Chondrocyte (in vitro differentiated cells): ENCODE data around the gene PPFIBP1. TPM values are rescaled to one million over a fixed set of nuclear protein-coding genes. Genes with fewer than 3 reads are reported as not detected.

ENCODE experiments used
- DNase-seq: peaks from one replicate; pipeline ENCODE4 v3.0.0; 2021; ENCODE audit warnings: mixed read lengths, low spot score
- H3K27ac Mint-ChIP-seq: one replicate; pipeline ENCODE4 v1.8.0; 2021; ENCODE audit warnings: mild to moderate bottlenecking, moderate library complexity, mixed read lengths; ENCODE audit not compliant: unreplicated experiment
- H3K27me3 Mint-ChIP-seq: 2 replicates; pipeline ENCODE4 v1.8.0; 2021; ENCODE audit warnings: low read depth, mixed read lengths
- H3K36me3 Mint-ChIP-seq: 2 replicates; pipeline ENCODE4 v1.8.0; 2021; ENCODE audit warnings: low read depth, mixed read lengths
- H3K4me1 Mint-ChIP-seq: 2 replicates; pipeline ENCODE4 v1.8.0; 2021; ENCODE audit warnings: low read depth, mild to moderate bottlenecking, mixed read lengths
- H3K4me3 Mint-ChIP-seq: one replicate; pipeline ENCODE4 v1.8.0; 2021; ENCODE audit warnings: mild to moderate bottlenecking, moderate library complexity, mixed read lengths; ENCODE audit not compliant: unreplicated experiment
- H3K9me3 Mint-ChIP-seq: 2 replicates; pipeline ENCODE4 v1.8.0; 2021; ENCODE audit warnings: low read depth, mixed read lengths
- total RNA-seq: library from RNA; stranded (reverse); gene quantifications from 3 replicates; pipeline ENCODE4 v1.2.1, GENCODE V29; 2021
- TF ChIP-seq, protein P1 (sequence below): fragments of 200-600 bp; sonication (generic); IDR thresholded peaks from 2 replicates; pipeline ENCODE4 v1.5.0; 2021; ENCODE audit warnings: antibody characterized with exemption, mild to moderate bottlenecking, moderate library complexity

PPFIBP1 gene
- total RNA-seq, 1 donor from 2014 or later, result 85.0 TPM

GRCh38 chr12:27689558-27690180, 165.7 kb downstream of the PPFIBP1 start:
- no peaks in the 10 kb centered on the region for H3K27me3 Mint-ChIP-seq

DNA sequence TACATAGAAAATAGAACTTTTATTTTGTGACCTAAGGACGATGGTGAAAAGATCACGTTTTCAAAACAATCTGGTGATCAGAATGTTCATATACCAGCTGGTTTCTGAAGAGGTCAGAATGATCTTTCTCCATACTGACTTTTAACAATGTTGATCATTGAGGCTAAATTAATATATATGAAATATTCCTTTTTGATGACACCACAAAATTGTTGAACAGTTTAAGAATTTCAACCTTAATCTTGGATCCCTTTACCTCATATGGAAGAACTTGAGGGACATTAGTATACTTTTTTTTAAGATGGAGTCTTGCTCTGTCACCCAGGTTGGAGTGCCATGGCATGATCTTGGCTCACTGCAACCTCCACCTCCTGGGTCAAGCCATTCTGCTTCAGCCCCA, 169.4 kb downstream of the PPFIBP1 start:
- H3K4me1 Mint-ChIP-seq, result no peaks in the 10 kb centered on the region
- TF ChIP-seq, protein P1, sequence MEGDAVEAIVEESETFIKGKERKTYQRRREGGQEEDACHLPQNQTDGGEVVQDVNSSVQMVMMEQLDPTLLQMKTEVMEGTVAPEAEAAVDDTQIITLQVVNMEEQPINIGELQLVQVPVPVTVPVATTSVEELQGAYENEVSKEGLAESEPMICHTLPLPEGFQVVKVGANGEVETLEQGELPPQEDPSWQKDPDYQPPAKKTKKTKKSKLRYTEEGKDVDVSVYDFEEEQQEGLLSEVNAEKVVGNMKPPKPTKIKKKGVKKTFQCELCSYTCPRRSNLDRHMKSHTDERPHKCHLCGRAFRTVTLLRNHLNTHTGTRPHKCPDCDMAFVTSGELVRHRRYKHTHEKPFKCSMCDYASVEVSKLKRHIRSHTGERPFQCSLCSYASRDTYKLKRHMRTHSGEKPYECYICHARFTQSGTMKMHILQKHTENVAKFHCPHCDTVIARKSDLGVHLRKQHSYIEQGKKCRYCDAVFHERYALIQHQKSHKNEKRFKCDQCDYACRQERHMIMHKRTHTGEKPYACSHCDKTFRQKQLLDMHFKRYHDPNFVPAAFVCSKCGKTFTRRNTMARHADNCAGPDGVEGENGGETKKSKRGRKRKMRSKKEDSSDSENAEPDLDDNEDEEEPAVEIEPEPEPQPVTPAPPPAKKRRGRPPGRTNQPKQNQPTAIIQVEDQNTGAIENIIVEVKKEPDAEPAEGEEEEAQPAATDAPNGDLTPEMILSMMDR, result no peak
- DNase-seq, result no peak
- H3K4me3 Mint-ChIP-seq, result no peak overlapping the region
- H3K36me3 Mint-ChIP-seq, result peaks cover 40% of the 10 kb centered on the region
- H3K9me3 Mint-ChIP-seq, result no peaks in the 10 kb centered on the region
- H3K27me3 Mint-ChIP-seq, result no peaks in the 10 kb centered on the region
- no peak overlapping the region for H3K27ac Mint-ChIP-seq

More at GRCh38 chr12:27689558-27690180, 165.7 kb downstream of the PPFIBP1 start:
- peak overlapping the region; percentile 43 for H3K27ac Mint-ChIP-seq
- TF ChIP-seq, protein P1, result no peak
- no peak overlapping the region for H3K4me3 Mint-ChIP-seq
- peaks cover 40% of the 10 kb centered on the region for H3K36me3 Mint-ChIP-seq
- H3K4me1 Mint-ChIP-seq, result no peaks in the 10 kb centered on the region
- no peak for DNase-seq
- no peaks in the 10 kb centered on the region for H3K9me3 Mint-ChIP-seq

DNA sequence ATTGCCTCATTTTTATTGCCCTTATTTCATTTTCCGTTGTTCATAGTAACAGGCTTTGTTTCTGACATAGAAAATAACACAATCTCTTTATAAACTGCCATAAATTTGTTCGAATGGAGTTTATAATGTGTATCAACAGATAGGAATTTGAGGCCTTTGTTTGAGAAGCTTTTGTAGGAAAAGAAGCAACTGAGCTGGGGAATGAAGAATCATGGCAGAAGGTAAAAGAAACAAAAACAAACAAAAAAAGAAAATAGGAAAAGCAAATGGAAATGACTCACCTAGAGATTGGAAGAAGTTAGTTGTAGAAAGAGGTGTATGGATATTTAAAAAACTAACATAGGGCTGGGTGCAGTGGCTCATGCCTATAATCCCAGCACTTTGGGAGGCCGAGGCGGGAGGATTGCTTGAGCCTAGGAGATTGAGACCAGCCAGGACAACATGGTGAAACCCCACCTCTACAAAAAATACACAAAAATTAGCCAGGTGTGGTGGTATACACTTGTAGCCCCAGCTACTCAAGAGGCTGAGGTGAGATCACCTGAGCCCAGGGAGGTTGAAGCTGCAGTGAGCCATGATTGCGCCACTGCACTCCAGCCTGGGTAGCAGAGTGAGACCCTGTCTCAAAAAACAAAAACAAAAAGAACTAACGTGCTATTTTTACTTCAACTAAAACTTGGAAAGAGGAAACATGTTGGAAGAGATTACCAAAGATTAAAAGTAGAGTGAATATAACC, 171.7 kb downstream of the PPFIBP1 start:
- no peaks in the 10 kb centered on the region for H3K9me3 Mint-ChIP-seq
- no peak overlapping the region for H3K4me3 Mint-ChIP-seq

GRCh38 chr12:27696293-27696652, 172.3 kb downstream of the PPFIBP1 start, which contains the start of gene REP15:
TSS of gene REP15 (plus strand) at chr12:27696447. CDS start at chr12:27696563, 116 bp downstream.
- Mint-ChIP-seq H3K36me3 (peaks cover 28% of the 10 kb centered on the region), H3K27ac (no peak within 1 kb of the TSS), H3K4me3 (no peak within 1 kb of the TSS), H3K9me3 (no peaks in the 10 kb centered on the region), H3K4me1 (no peaks in the 10 kb centered on the region), H3K27me3 (no peaks in the 10 kb centered on the region)
- TF ChIP-seq, protein P1, result no peak
- DNase-seq, result no peak

More for the DNA sequence above, 171.7 kb downstream of the PPFIBP1 start:
- Mint-ChIP-seq H3K4me1 (no peaks in the 10 kb centered on the region), H3K27ac (no peak overlapping the region), H3K36me3 (peaks cover 28% of the 10 kb centered on the region), H3K27me3 (no peaks in the 10 kb centered on the region)
- DNase-seq, result no peak
- TF ChIP-seq, protein P1, result no peak

DNA sequence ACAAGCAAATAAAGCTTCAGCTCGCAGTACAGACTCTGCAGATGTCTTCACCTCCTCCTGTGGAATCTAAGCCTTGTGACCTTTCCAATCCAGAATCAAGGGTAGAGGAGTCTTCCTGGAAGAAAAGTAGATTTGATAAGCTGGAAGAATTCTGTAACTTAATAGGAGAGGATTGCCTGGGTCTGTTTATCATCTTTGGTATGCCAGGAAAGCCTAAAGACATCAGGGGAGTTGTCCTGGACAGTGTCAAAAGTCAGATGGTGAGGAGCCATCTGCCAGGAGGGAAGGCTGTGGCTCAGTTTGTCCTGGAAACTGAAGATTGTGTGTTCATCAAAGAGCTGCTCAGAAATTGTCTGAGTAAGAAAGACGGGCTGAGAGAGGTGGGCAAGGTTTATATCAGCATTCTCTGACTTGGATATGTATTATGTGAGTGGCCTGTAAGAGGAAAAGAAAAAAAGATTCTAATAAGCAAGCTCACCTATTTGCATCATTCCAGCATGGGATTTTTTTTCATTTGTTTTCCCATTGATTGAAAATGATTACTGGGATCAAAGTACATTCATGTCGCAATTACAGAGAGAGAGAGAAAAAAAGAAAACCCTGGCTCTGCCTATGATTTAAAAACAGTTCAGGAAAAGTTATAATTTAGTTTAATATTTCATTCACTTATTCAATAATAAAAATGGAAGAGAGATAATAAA, 173.0 kb downstream of the PPFIBP1 start:
- TF ChIP-seq, protein P1, result no peak
- Mint-ChIP-seq H3K36me3 (peaks cover 22% of the 10 kb centered on the region), H3K27ac (no peak overlapping the region)

More for the DNA sequence above, 173.0 kb downstream of the PPFIBP1 start:
- Mint-ChIP-seq H3K4me3 (no peak overlapping the region), H3K9me3 (no peaks in the 10 kb centered on the region), H3K4me1 (peaks cover 3% of the 10 kb centered on the region), H3K27me3 (no peaks in the 10 kb centered on the region)
- DNase-seq, result no peak
